ENCODE data around the gene MUC6.

DNA sequence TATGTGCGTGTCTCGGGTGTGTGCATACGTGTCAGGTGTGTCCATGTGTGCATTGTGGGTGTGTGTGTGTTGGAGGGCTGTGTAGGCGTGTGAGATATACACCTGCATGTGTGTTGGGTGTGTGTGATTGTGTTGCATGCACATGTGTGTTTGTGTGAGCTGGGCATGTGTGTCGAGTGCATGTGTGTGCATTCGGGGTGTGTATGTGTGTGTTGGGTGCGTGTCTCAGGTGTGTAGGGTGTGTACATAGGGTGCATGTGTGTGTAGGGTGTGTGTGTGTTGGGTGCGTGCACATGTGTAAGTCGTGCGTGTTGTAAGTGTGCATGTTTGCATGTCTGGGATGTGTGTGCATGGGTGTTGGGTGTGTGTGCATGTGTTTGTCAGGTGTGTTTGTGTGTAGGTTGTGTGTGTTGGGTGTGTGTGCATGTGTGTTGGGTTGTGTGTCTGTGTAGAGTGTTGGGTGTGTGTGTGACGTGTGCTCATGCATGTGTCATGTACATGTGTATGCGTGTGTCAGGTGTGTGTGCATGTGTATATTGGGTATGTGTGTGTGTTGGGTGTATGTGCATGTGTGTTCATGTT is 4.1 kb downstream of the MUC6 start:
- TF ChIP-seq, protein P1, sequence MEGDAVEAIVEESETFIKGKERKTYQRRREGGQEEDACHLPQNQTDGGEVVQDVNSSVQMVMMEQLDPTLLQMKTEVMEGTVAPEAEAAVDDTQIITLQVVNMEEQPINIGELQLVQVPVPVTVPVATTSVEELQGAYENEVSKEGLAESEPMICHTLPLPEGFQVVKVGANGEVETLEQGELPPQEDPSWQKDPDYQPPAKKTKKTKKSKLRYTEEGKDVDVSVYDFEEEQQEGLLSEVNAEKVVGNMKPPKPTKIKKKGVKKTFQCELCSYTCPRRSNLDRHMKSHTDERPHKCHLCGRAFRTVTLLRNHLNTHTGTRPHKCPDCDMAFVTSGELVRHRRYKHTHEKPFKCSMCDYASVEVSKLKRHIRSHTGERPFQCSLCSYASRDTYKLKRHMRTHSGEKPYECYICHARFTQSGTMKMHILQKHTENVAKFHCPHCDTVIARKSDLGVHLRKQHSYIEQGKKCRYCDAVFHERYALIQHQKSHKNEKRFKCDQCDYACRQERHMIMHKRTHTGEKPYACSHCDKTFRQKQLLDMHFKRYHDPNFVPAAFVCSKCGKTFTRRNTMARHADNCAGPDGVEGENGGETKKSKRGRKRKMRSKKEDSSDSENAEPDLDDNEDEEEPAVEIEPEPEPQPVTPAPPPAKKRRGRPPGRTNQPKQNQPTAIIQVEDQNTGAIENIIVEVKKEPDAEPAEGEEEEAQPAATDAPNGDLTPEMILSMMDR (IDR thresholded peaks at IDR 0.05), result no peak
- TF ChIP-seq POLR2A (IDR thresholded peaks at IDR 0.05), result no peak

Measured in uterus (tissue), 2 donors.